Loucy (cell line): ENCODE measurements around the gene CCDC137.

Experiments used
- H2AFZ ChIP-seq: fragments of 200-600 bp; sonication (generic); 2 replicates; pipeline ENCODE4 v1.6.0; 2016; ENCODE audit warnings: antibody characterized with exemption, mild to moderate bottlenecking, low read length, moderate library complexity
- H3F3A ChIP-seq: fragments of 200-600 bp; 2 replicates; pipeline ENCODE4 v1.6.0; 2016; ENCODE audit warnings: antibody characterized with exemption, low read depth, mild to moderate bottlenecking
- H3K27me3 ChIP-seq: fragments of 200-600 bp; sonication (generic); 2 replicates; pipeline ENCODE4 v1.6.1; 2014; ENCODE audit warnings: low read length, mild to moderate bottlenecking; ENCODE audit not compliant: insufficient read depth, poor library complexity, severe bottlenecking
- H3K36me3 ChIP-seq: fragments of 200-600 bp; sonication (generic); 2 replicates; pipeline ENCODE4 v1.6.1; 2016; ENCODE audit warnings: low read length; ENCODE audit not compliant: insufficient read depth
- H3K4me1 ChIP-seq: fragments of 200-600 bp; sonication (generic); 2 replicates; pipeline ENCODE4 v1.5.1; 2014; ENCODE audit warnings: low read length, mild to moderate bottlenecking; ENCODE audit not compliant: insufficient read depth, poor library complexity, severe bottlenecking
- H3K4me2 ChIP-seq: fragments of 200-600 bp; sonication (generic); 2 replicates; pipeline ENCODE4 v1.6.0; 2014; ENCODE audit warnings: antibody characterized with exemption, low read length, low read depth, mild to moderate bottlenecking; ENCODE audit not compliant: poor library complexity, severe bottlenecking
- H3K4me3 ChIP-seq: fragments of 200-600 bp; sonication (generic); 2 replicates; pipeline ENCODE4 v1.5.1; 2014; ENCODE audit warnings: low read length, mild to moderate bottlenecking, mixed read lengths; ENCODE audit not compliant: poor library complexity, severe bottlenecking
- H3K79me2 ChIP-seq: fragments of 200-600 bp; sonication (generic); 2 replicates; pipeline ENCODE4 v1.6.1; 2014; ENCODE audit warnings: low read length; ENCODE audit not compliant: insufficient read depth
- H3K9ac ChIP-seq: fragments of 200-600 bp; sonication (generic); 2 replicates; pipeline ENCODE4 v1.6.0; 2014; ENCODE audit warnings: mild to moderate bottlenecking, low read depth, low read length, moderate library complexity; ENCODE audit not compliant: poor library complexity, severe bottlenecking
- H3K9me2 ChIP-seq: fragments of 200-600 bp; sonication (generic); replicated peaks from 2 replicates; pipeline ENCODE4 v1.6.1; 2016; ENCODE audit warnings: low read depth, low read length, mixed read lengths
- H3K9me3 ChIP-seq: fragments of 200-600 bp; sonication (generic); 2 replicates; pipeline ENCODE4 v1.6.1; 2014; ENCODE audit warnings: mild to moderate bottlenecking, antibody characterized with exemption, low read length, low read depth; ENCODE audit not compliant: insufficient read depth
- H4K20me1 ChIP-seq: fragments of 200-600 bp; sonication (generic); 2 replicates; pipeline ENCODE4 v1.6.0; 2014; ENCODE audit warnings: antibody characterized with exemption, low read length, mild to moderate bottlenecking; ENCODE audit not compliant: insufficient read depth, poor library complexity, severe bottlenecking
- CTCF ChIP-seq: fragments of 200-600 bp; sonication (generic); conservative IDR thresholded peaks from 2 replicates; pipeline ENCODE4 v1.5.1; 2014; ENCODE audit warnings: mild to moderate bottlenecking, antibody characterized with exemption, low read length
- EZH2phosphoT487 ChIP-seq: fragments of 200-600 bp; IDR thresholded peaks from 2 replicates; pipeline ENCODE4 v1.6.1; 2018; ENCODE audit warnings: antibody characterized with exemption, mild to moderate bottlenecking, moderate library complexity, borderline replicate concordance

CCDC137 gene

DNA sequence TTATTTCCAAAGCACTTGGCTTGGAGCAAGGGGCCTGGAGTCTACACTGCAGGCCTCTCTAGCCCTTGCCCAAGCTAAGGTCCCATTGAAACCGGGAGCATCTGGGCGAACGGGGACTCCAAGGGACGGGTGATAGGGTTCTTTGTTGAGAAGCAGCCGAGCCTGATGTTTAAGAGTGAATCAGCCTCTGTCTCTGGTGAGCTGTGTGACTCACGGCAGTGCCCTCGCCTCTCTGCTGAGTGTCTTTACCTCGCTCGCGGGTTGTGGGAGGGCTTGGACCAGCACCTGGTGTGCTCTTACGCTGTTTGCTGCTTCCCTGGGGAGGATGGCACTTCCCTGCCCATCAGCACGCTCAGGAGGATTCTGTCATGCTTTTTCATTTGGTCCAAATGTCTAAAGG lies 18.6 kb downstream of the CCDC137 start:
- no peaks in the 10 kb centered on the region for H3K9me3 ChIP-seq
- peaks cover 15% of the 10 kb centered on the region for H3K4me1 ChIP-seq
- no peak overlapping the region for H2AFZ ChIP-seq
- peaks cover 20% of the 10 kb centered on the region for H4K20me1 ChIP-seq
- peak overlapping the region; percentile 91 for H3K4me3 ChIP-seq
- H3K36me3 ChIP-seq, result peaks cover 33% of the 10 kb centered on the region; the same call in 1 of the 2 replicates
- H3K9ac ChIP-seq, result peak overlapping the region; percentile 91
- H3K4me2 ChIP-seq, result peak overlapping the region; percentile 100
- H3F3A ChIP-seq, result no peaks in the 10 kb centered on the region
- H3K9me2 ChIP-seq, result no peaks in the 10 kb centered on the region
- no peak for TF ChIP-seq EZH2phosphoT487
- TF ChIP-seq CTCF, result no peak
- H3K27me3 ChIP-seq, result no peaks in the 10 kb centered on the region
- peaks cover 85% of the 10 kb centered on the region for H3K79me2 ChIP-seq

- Histone ChIP-seq H3K36me3 (peaks cover 45% of the 10 kb centered on the region; the same call in 1 of the 2 replicates), H3K9me2 (no peaks in the 10 kb centered on the region), H4K20me1 (peaks cover 20% of the 10 kb centered on the region), H3K4me3 (no peak overlapping the region), H3K4me2 (no peak overlapping the region), H3K9ac (no peak overlapping the region), H2AFZ (no peak overlapping the region), H3F3A (no peaks in the 10 kb centered on the region), H3K9me3 (no peaks in the 10 kb centered on the region), H3K27me3 (no peaks in the 10 kb centered on the region), H3K79me2 (peaks cover 75% of the 10 kb centered on the region), H3K4me1 (peaks cover 15% of the 10 kb centered on the region)
- TF ChIP-seq CTCF (no peak), EZH2phosphoT487 (no peak)
These were observed 20.1 kb downstream of the CCDC137 start for GRCh38 chr17:81686614-81687013.

DNA sequence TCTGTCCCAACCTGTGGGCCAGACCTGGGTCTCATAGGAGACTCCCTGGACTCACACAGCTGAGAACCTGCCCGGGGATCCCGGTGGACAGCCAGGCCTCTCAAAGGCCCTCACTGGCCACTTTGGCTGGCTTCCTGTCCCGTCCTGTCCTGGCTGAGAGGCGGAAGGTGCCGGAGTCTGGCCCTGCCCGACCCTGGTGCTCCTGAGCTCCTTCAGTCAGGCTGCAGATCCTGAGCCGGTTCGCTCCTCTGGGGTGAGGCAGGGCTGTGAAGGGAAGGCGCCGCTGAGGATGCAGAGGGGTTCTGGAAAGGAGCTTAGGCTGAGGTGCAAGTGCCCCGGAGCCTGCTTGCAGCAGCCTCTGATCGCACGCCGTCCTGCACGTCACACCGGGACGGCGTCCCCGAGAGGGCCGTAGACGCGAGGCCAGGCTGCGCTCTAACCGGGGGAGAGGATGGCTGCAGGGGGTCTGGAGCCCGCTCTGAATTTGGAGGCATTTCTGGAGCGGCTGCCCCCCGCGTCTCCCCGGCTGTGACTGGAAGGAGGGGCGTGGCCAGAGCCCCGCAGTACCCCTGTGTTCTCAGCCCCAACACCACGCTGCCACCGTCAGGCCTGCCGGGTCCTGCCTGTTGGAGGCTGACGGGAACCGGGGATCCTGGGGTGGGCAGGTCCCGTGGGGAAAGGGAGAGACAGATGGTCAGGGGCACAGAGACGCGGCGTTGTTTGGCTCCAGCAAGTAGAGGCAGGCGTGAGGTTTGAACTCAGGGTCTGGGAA lies 21.4 kb downstream of the CCDC137 start:
- Histone ChIP-seq H3K27me3 (no peaks in the 10 kb centered on the region), H3K4me3 (no peak overlapping the region), H3K36me3 (peaks cover 55% of the 10 kb centered on the region; the same call in 1 of the 2 replicates), H2AFZ (no peak overlapping the region), H3K4me2 (no peak overlapping the region), H3K9ac (no peak overlapping the region), H3F3A (no peaks in the 10 kb centered on the region), H4K20me1 (peaks cover 17% of the 10 kb centered on the region), H3K79me2 (peaks cover 61% of the 10 kb centered on the region), H3K4me1 (peaks cover 11% of the 10 kb centered on the region), H3K9me2 (no peaks in the 10 kb centered on the region), H3K9me3 (no peaks in the 10 kb centered on the region)
- TF ChIP-seq EZH2phosphoT487 (no peak), CTCF (no peak)
